ENCODE results near the gene BCAP29.

DNA sequence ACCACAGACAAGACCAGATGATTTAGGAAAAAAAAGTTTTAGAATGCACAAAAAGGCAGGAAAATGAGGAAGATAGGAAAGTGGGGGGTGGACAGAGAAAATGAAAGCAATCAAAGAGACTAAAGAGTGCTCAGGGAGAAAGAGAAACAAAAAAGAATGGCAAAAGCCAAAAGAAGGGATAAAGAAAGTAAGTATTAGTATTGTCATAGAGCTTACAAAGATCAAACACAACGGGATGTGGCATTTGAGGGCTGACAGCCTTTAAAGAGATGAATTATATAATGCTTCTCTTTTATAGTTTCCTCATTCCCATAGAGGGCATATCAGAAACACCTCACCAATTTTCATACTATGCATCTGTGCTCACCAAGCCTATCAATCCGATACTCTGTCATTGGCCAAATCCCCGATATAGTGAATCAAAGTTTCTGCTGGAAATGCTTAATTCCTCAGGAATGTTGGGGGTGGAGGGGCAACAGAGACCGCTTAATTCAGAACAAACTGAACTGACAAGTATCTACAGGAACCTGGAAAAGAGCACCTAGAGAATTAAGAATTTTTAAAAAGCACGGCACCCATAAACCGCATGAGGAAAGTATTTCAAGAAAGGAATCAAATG is 19.0 kb upstream of the BCAP29 start:
- no peak for TF ChIP-seq POLR2A (IDR thresholded peaks at IDR 0.05)
- TF ChIP-seq, protein P1, sequence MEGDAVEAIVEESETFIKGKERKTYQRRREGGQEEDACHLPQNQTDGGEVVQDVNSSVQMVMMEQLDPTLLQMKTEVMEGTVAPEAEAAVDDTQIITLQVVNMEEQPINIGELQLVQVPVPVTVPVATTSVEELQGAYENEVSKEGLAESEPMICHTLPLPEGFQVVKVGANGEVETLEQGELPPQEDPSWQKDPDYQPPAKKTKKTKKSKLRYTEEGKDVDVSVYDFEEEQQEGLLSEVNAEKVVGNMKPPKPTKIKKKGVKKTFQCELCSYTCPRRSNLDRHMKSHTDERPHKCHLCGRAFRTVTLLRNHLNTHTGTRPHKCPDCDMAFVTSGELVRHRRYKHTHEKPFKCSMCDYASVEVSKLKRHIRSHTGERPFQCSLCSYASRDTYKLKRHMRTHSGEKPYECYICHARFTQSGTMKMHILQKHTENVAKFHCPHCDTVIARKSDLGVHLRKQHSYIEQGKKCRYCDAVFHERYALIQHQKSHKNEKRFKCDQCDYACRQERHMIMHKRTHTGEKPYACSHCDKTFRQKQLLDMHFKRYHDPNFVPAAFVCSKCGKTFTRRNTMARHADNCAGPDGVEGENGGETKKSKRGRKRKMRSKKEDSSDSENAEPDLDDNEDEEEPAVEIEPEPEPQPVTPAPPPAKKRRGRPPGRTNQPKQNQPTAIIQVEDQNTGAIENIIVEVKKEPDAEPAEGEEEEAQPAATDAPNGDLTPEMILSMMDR (IDR thresholded peaks at IDR 0.05): no peak

Measured in testis (tissue), 2 donors.